ENCODE measurements around the gene SLC29A1. TPM values are rescaled to one million over a fixed set of nuclear protein-coding genes. Genes with fewer than 3 reads are reported as not detected.

The SLC29A1 gene
- total and polyA plus RNA-seq, 9 of the 15 experiments (the other 6 are each of a cell fraction or from before 2014, with no cell fraction given) = 18.9 to 170 (median 57.7) TPM

GRCh38 chr6:44247338-44248302 is 24.2 kb downstream of the SLC29A1 start (continued):
- TF ChIP-seq FIP1L1 (IDR thresholded peaks at IDR 0.05; ENCODE audit: low read depth, low read length, poor library complexity, severe bottlenecking) (peak; percentile 87), KDM2B (CRISPR knock-in tag; IDR thresholded peaks at IDR 0.05) (0 out of 2 replicates have a peak, but pooled peaks have one; percentile 54), TCFL5 (CRISPR knock-in tag; conservative IDR thresholded peaks at IDR 0.05) (no peak; the same call in 1 of the 2 replicates), PTRF (tag; IDR thresholded peaks at IDR 0.05) (no peak), GATAD2B (IDR thresholded peaks at IDR 0.05; ENCODE audit: borderline replicate concordance) (peak; percentile 40; the same call in 1 of the 2 replicates), U2AF2 (optimal IDR thresholded peaks at IDR 0.05; ENCODE audit: low read depth, low read length) (no peak), RBM22 (IDR thresholded peaks at IDR 0.05; ENCODE audit: low read depth, low read length, poor library complexity, severe bottlenecking) (peak; percentile 99), ZNF395 (CRISPR knock-in tag; IDR thresholded peaks at IDR 0.05) (0 out of 2 replicates have a peak, but pooled peaks have one; percentile 16), RBM17 (IDR thresholded peaks at IDR 0.05; ENCODE audit: borderline replicate concordance, low read depth, low read length) (no peak), SNAPC5 (CRISPR knock-in tag; IDR thresholded peaks at IDR 0.05) (no peak), FOXP4 (CRISPR knock-in tag; IDR thresholded peaks at IDR 0.05; ENCODE audit: borderline replicate concordance) (peak; percentile 33; the same call in 1 of the 2 replicates), ELF2 (CRISPR knock-in tag; IDR thresholded peaks at IDR 0.05) (peak; percentile 93), HNRNPLL (IDR thresholded peaks at IDR 0.05; ENCODE audit: low read depth, low read length, poor library complexity, severe bottlenecking) (no peak), PRDM10 (IDR thresholded peaks at IDR 0.05; ENCODE audit: partially characterized antibody) (peak; percentile 93), DACH1 (IDR thresholded peaks at IDR 0.05; ENCODE audit: partially characterized antibody) (no peak), BACH1 (tag; IDR thresholded peaks at IDR 0.05) (peak; percentile 95), TAF7 (tag; IDR thresholded peaks at IDR 0.05) (no peak; the same call in 1 of the 2 replicates), FOXJ2 (tag; IDR thresholded peaks at IDR 0.05) (peak; percentile 53; the same call in 1 of the 2 replicates), ZNF384 (IDR thresholded peaks at IDR 0.05; ENCODE audit: low read depth, low read length) (no peak)
